Measurements from ENCODE around the gene PLEKHG2.

PLEKHG2 gene

DNA sequence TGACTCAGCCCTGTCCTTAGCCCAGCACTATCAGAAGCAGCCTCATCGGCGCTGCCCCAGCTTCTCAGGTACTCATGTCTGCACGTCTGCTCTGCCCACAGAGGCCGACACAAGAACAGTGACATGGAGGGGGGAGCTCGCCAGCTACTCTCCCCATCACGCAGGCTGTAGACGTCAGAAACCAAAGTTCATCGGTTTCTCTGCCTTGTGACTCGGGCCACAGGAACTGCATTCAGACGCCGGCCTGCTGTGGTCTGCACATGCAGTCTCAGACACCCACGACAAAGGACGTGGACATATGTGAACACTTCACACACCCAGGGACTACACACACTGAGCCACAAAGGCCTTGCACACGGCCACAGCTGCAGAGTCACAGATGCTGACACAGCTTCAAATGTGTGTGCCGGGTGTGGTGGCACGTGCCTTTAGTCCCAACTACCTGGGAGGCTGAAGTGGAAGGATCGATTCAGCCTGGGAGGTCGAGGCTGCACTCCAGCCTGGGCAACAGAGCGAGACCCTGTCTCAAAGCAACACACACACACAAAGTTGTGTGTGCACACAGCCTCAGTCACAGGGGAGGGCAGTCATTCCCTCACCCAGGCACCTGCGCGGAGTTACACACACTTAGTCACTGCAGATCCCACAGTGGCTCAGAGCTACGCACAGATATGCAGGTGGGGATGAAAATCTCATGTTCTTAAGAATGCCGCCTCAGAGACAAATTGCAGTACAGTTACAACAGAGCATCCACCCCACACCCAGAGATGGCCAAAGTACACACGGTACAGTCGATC is 10.7 kb upstream of the PLEKHG2 start:
- Histone ChIP-seq H3K4me1 (ENCODE audit: control insufficient read depth, insufficient read depth, low read length) (peaks cover 60% of the 10 kb centered on the region), H3K9me3 (ENCODE audit: control insufficient read depth in 2 of 2, low read length in 2 of 2) (no peaks in the 10 kb centered on the region), H3K36me3 (ENCODE audit: control insufficient read depth in 2 of 2, insufficient read depth in 2 of 2, low read length in 2 of 2) (peaks cover 0 to 5% of the 10 kb centered on the region in 2 donors), H3K27me3 (ENCODE audit: control insufficient read depth in 1 of 2, insufficient read depth in 2 of 2, low read length in 2 of 2) (no peaks in the 10 kb centered on the region), H3K27ac (ENCODE audit: low read length) (peak overlapping the region; percentile 100), H3K4me3 (ENCODE audit: low read length in 2 of 2) (peak overlapping the region; percentile 14 to 72), H3K9ac (ENCODE audit: low read length in 2 of 2) (peak overlapping the region; percentile 66 to 97)

GRCh38 chr19:39402346-39403300 is 9.8 kb upstream of the PLEKHG2 start:
- Histone ChIP-seq H3K9me3 (ENCODE audit: control insufficient read depth in 2 of 2, low read length in 2 of 2) (no peaks in the 10 kb centered on the region), H3K27ac (ENCODE audit: low read length) (peak overlapping the region; percentile 100), H3K27me3 (ENCODE audit: control insufficient read depth in 1 of 2, insufficient read depth in 2 of 2, low read length in 2 of 2) (no peaks in the 10 kb centered on the region), H3K4me1 (ENCODE audit: control insufficient read depth, insufficient read depth, low read length) (peaks cover 53% of the 10 kb centered on the region), H3K9ac (ENCODE audit: low read length in 2 of 2) (peak overlapping the region; percentile 96 to 97), H3K4me3 (ENCODE audit: low read length in 2 of 2) (peak overlapping the region; percentile 31 to 72), H3K36me3 (ENCODE audit: control insufficient read depth in 2 of 2, insufficient read depth in 2 of 2, low read length in 2 of 2) (peaks cover 3 to 7% of the 10 kb centered on the region in 2 donors)

GRCh38 chr19:39403331-39404312 is 8.8 kb upstream of the PLEKHG2 start:
- Histone ChIP-seq H3K4me1 (ENCODE audit: control insufficient read depth, insufficient read depth, low read length) (peaks cover 46% of the 10 kb centered on the region), H3K4me3 (ENCODE audit: low read length in 2 of 2) (peak overlapping the region; percentile 47 to 72), H3K36me3 (ENCODE audit: control insufficient read depth in 2 of 2, insufficient read depth in 2 of 2, low read length in 2 of 2) (peaks cover 11 to 17% of the 10 kb centered on the region in 2 donors), H3K9ac (ENCODE audit: low read length in 2 of 2) (peak overlapping the region; percentile 96 to 97), H3K9me3 (ENCODE audit: control insufficient read depth in 2 of 2, low read length in 2 of 2) (no peaks in the 10 kb centered on the region), H3K27me3 (ENCODE audit: control insufficient read depth in 1 of 2, insufficient read depth in 2 of 2, low read length in 2 of 2) (no peaks in the 10 kb centered on the region), H3K27ac (ENCODE audit: low read length) (peak overlapping the region; percentile 100)

- Histone ChIP-seq H3K27me3 (ENCODE audit: control insufficient read depth in 1 of 2, insufficient read depth in 2 of 2, low read length in 2 of 2) (no peaks in the 10 kb centered on the region), H3K9me3 (ENCODE audit: control insufficient read depth in 2 of 2, low read length in 2 of 2) (no peaks in the 10 kb centered on the region), H3K4me1 (ENCODE audit: control insufficient read depth, insufficient read depth, low read length) (peaks cover 51% of the 10 kb centered on the region), H3K36me3 (ENCODE audit: control insufficient read depth in 2 of 2, insufficient read depth in 2 of 2, low read length in 2 of 2) (peaks cover 11 to 20% of the 10 kb centered on the region in 2 donors), H3K27ac (ENCODE audit: low read length) (peak overlapping the region; percentile 100), H3K4me3 (ENCODE audit: low read length in 2 of 2) (peak overlapping the region; percentile 25 to 74), H3K9ac (ENCODE audit: low read length in 2 of 2) (peak overlapping the region; percentile 90 to 96)
These were observed 7.1 kb upstream of the PLEKHG2 start for GRCh38 chr19:39405261-39405957.

DNA sequence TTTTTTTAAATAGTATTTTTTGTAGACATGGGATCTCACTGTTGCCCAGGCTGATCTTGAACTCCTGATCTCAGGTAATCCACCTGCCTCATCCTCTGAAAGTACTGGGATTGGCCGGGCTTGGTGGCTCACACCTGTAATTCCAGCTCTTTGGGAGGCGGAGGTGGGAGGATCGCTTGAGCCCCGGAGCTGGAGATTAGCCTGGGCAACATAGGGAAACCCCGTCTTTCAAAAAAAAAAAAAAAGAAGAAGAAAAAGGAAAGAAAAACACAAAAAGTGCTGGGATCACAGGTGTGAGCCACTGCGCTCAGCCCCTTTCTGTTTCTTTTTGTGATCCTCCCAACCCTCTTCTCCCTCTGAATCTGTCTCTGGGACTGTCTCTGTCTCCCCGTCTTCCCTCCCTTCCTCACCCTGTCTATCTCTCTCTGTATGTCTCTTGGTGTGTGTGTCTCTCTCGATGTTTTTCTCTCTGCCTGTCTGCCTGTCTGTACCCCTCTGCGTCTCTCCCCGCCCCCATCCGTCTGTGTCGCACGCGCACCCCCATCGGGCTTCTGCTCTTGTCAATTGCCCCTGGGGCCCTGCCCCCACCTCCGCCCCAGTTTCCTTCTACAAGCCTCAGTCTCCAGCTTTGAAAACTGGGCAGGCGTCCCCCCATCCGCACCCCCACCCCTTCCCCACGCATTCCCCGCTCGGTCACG is 6.4 kb upstream of the PLEKHG2 start:
- Histone ChIP-seq H3K27me3 (ENCODE audit: control insufficient read depth in 1 of 2, insufficient read depth in 2 of 2, low read length in 2 of 2) (no peaks in the 10 kb centered on the region), H3K4me3 (ENCODE audit: low read length in 2 of 2) (peak overlapping the region; percentile 66 to 74), H3K9ac (ENCODE audit: low read length in 2 of 2) (peak overlapping the region; percentile 90 to 96), H3K36me3 (ENCODE audit: control insufficient read depth in 2 of 2, insufficient read depth in 2 of 2, low read length in 2 of 2) (peaks cover 11 to 20% of the 10 kb centered on the region in 2 donors), H3K4me1 (ENCODE audit: control insufficient read depth, insufficient read depth, low read length) (peaks cover 55% of the 10 kb centered on the region), H3K27ac (ENCODE audit: low read length) (peak overlapping the region; percentile 100), H3K9me3 (ENCODE audit: control insufficient read depth in 2 of 2, low read length in 2 of 2) (no peaks in the 10 kb centered on the region)

GRCh38 chr19:39406656-39407409 is 5.6 kb upstream of the PLEKHG2 start, which contains the start of gene ZFP36:
Gene ZFP36, plus strand, starts transcription at chr19:39406847. Its CDS starts 58 bp downstream, at chr19:39406905.
- peak within 1 kb of the TSS; percentile 99 to 100 for H3K9ac ChIP-seq (ENCODE audit: low read length in 2 of 2)
- H3K36me3 ChIP-seq (ENCODE audit: control insufficient read depth in 2 of 2, insufficient read depth in 2 of 2, low read length in 2 of 2) = peaks cover 11 to 20% of the 10 kb centered on the region in 2 donors
- peak within 1 kb of the TSS; percentile 96 to 100 for H3K4me3 ChIP-seq (ENCODE audit: low read length in 2 of 2)
- no peaks in the 10 kb centered on the region for H3K9me3 ChIP-seq (ENCODE audit: control insufficient read depth in 2 of 2, low read length in 2 of 2)
- H3K27ac ChIP-seq (ENCODE audit: low read length) = peak within 1 kb of the TSS; percentile 100
- peaks cover 54% of the 10 kb centered on the region for H3K4me1 ChIP-seq (ENCODE audit: control insufficient read depth, insufficient read depth, low read length)
- H3K27me3 ChIP-seq (ENCODE audit: control insufficient read depth in 1 of 2, insufficient read depth in 2 of 2, low read length in 2 of 2) = no peaks in the 10 kb centered on the region

GRCh38 chr19:39407410-39407659 is 5.1 kb upstream of the PLEKHG2 start:
- Histone ChIP-seq H3K27ac (ENCODE audit: low read length) (peak overlapping the region; percentile 100), H3K9ac (ENCODE audit: low read length in 2 of 2) (peak overlapping the region; percentile 99 to 100), H3K4me3 (ENCODE audit: low read length in 2 of 2) (peak overlapping the region; percentile 96 to 100), H3K36me3 (ENCODE audit: control insufficient read depth in 2 of 2, insufficient read depth in 2 of 2, low read length in 2 of 2) (peaks cover 11 to 20% of the 10 kb centered on the region in 2 donors), H3K4me1 (ENCODE audit: control insufficient read depth, insufficient read depth, low read length) (peaks cover 49% of the 10 kb centered on the region), H3K9me3 (ENCODE audit: control insufficient read depth in 2 of 2, low read length in 2 of 2) (no peaks in the 10 kb centered on the region), H3K27me3 (ENCODE audit: control insufficient read depth in 1 of 2, insufficient read depth in 2 of 2, low read length in 2 of 2) (no peaks in the 10 kb centered on the region)

DNA sequence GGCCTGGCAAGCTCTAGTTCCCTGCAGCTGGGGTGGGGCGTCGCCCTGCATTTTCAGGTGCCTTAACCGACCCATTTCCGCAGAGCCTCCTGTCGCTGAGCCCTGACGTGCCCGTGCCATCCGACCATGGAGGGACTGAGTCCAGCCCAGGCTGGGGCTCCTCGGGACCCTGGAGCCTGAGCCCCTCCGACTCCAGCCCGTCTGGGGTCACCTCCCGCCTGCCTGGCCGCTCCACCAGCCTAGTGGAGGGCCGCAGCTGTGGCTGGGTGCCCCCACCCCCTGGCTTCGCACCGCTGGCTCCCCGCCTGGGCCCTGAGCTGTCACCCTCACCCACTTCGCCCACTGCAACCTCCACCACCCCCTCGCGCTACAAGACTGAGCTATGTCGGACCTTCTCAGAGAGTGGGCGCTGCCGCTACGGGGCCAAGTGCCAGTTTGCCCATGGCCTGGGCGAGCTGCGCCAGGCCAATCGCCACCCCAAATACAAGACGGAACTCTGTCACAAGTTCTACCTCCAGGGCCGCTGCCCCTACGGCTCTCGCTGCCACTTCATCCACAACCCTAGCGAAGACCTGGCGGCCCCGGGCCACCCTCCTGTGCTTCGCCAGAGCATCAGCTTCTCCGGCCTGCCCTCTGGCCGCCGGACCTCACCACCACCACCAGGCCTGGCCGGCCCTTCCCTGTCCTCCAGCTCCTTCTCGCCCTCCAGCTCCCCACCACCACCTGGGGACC is 4.6 kb upstream of the PLEKHG2 start:
- Histone ChIP-seq H3K9me3 (ENCODE audit: control insufficient read depth in 2 of 2, low read length in 2 of 2) (no peaks in the 10 kb centered on the region), H3K27ac (ENCODE audit: low read length) (peak overlapping the region; percentile 100), H3K9ac (ENCODE audit: low read length in 2 of 2) (peak overlapping the region; percentile 99 to 100), H3K4me3 (ENCODE audit: low read length in 2 of 2) (peak overlapping the region; percentile 96 to 100), H3K4me1 (ENCODE audit: control insufficient read depth, insufficient read depth, low read length) (peaks cover 46% of the 10 kb centered on the region), H3K27me3 (ENCODE audit: control insufficient read depth in 1 of 2, insufficient read depth in 2 of 2, low read length in 2 of 2) (no peaks in the 10 kb centered on the region), H3K36me3 (ENCODE audit: control insufficient read depth in 2 of 2, insufficient read depth in 2 of 2, low read length in 2 of 2) (peaks cover 11 to 20% of the 10 kb centered on the region in 2 donors)

All from stomach smooth muscle (tissue), 2 donors.